Fibroblast of villous mesenchyme (primary cell): ENCODE data around the gene NPR3. TPM values are rescaled to one million over a fixed set of nuclear protein-coding genes. Genes with fewer than 3 reads are reported as not detected.

Experiments
- DNase-seq: peaks from one replicate; pipeline ENCODE4 v3.0.0-alpha.2; 2010; ENCODE audit warnings: low read depth
- H3K4me3 ChIP-seq: 2 replicates; pipeline ENCODE4 v1.5.1; 2011; ENCODE audit warnings: low read depth, mild to moderate bottlenecking, low read length
- CTCF ChIP-seq: IDR thresholded peaks from 2 replicates; pipeline ENCODE4 v1.5.1; 2012; ENCODE audit warnings: low read depth, mild to moderate bottlenecking, low read length; ENCODE audit not compliant: insufficient read depth
- total RNA-seq: library from RNA; depleted of rRNA; stranded (reverse); fragments of >200 nt; gene quantifications from 2 replicates; pipeline ENCODE4 v1.2.3, GENCODE V29; 2012

Gene NPR3
- total RNA-seq, 1 donor = 6.5 TPM

- no peak overlapping the region for H3K4me3 ChIP-seq
- no peak for TF ChIP-seq CTCF
- DNase-seq = no peak
These were observed 67.3 kb downstream of the NPR3 start for GRCh38 chr5:32778403-32778802.

- TF ChIP-seq CTCF = no peak
- no peak for DNase-seq
- no peak overlapping the region for H3K4me3 ChIP-seq
These were observed 68.8 kb downstream of the NPR3 start for GRCh38 chr5:32779754-32780415.

GRCh38 chr5:32780508-32780919 lies 69.4 kb downstream of the NPR3 start:
- no peak for DNase-seq
- no peak overlapping the region for H3K4me3 ChIP-seq
- TF ChIP-seq CTCF = no peak

GRCh38 chr5:32783661-32784060 lies 72.5 kb downstream of the NPR3 start:
- no peak overlapping the region for H3K4me3 ChIP-seq
- TF ChIP-seq CTCF = no peak
- DNase-seq = no peak

GRCh38 chr5:32785611-32786254 lies 74.6 kb downstream of the NPR3 start:
- H3K4me3 ChIP-seq = no peak overlapping the region
- TF ChIP-seq CTCF = no peak
- no peak for DNase-seq

- no peak for DNase-seq
- H3K4me3 ChIP-seq = no peak overlapping the region
- no peak for TF ChIP-seq CTCF
These were observed 75.2 kb downstream of the NPR3 start for GRCh38 chr5:32786311-32786710.
